ENCODE results near the gene S1PR4.

The S1PR4 gene

GRCh38 chr19:3196064-3196932, 17.7 kb downstream of the S1PR4 start:
- no peak overlapping the region for H2AFZ ChIP-seq (ENCODE audit: low read depth, low read length, severe bottlenecking)
- no peak for TF ChIP-seq CTCF (IDR thresholded peaks at IDR 0.05; ENCODE audit: insufficient read depth, low read length, poor library complexity, severe bottlenecking)
- no peaks in the 10 kb centered on the region for H3K9me3 ChIP-seq (ENCODE audit: insufficient read depth, low read length)
- H3K27me3 ChIP-seq (ENCODE audit: low read length) = no peaks in the 10 kb centered on the region
- no peaks in the 10 kb centered on the region for H4K20me1 ChIP-seq (ENCODE audit: low read depth, low read length)
- H3K4me3 ChIP-seq (ENCODE audit: insufficient read depth, low read length, poor library complexity, severe bottlenecking) = no peak overlapping the region
- H3F3A ChIP-seq (ENCODE audit: insufficient read depth) = 0 out of 2 replicates have a peak, but pooled peaks cover 3% of the 10 kb centered on the region
- peaks cover 4% of the 10 kb centered on the region for H3K79me2 ChIP-seq (ENCODE audit: insufficient read depth, low read length)
- H3K9ac ChIP-seq (ENCODE audit: low read length) = no peak overlapping the region
- no peak overlapping the region for H3K4me2 ChIP-seq (ENCODE audit: low read depth, low read length, poor library complexity, severe bottlenecking)
- no peaks in the 10 kb centered on the region for H3K9me2 ChIP-seq (replicated peaks; ENCODE audit: insufficient read depth, low read length)
- no peaks in the 10 kb centered on the region for H3K36me3 ChIP-seq (ENCODE audit: low read length)
- no peak overlapping the region for H3K27ac ChIP-seq (ENCODE audit: low read depth, low read length)

GRCh38 chr19:3196933-3197205, 18.3 kb downstream of the S1PR4 start:
- no peak overlapping the region for H3K4me3 ChIP-seq (ENCODE audit: insufficient read depth, low read length, poor library complexity, severe bottlenecking)
- no peak overlapping the region for H3K27ac ChIP-seq (ENCODE audit: low read depth, low read length)
- H3K9ac ChIP-seq (ENCODE audit: low read length) = no peak overlapping the region
- H3F3A ChIP-seq (ENCODE audit: insufficient read depth) = 0 out of 2 replicates have a peak, but pooled peaks cover 3% of the 10 kb centered on the region
- H3K79me2 ChIP-seq (ENCODE audit: insufficient read depth, low read length) = no peaks in the 10 kb centered on the region; the same call in 1 of the 2 replicates
- no peaks in the 10 kb centered on the region for H3K36me3 ChIP-seq (ENCODE audit: low read length)
- TF ChIP-seq EZH2phosphoT487 (conservative IDR thresholded peaks at IDR 0.05; ENCODE audit: low read length) = no peak
- TF ChIP-seq CTCF (IDR thresholded peaks at IDR 0.05; ENCODE audit: insufficient read depth, low read length, poor library complexity, severe bottlenecking) = no peak
- no peaks in the 10 kb centered on the region for H3K9me3 ChIP-seq (ENCODE audit: insufficient read depth, low read length)
- no peaks in the 10 kb centered on the region for H4K20me1 ChIP-seq (ENCODE audit: low read depth, low read length)
- H3K9me2 ChIP-seq (replicated peaks; ENCODE audit: insufficient read depth, low read length) = no peaks in the 10 kb centered on the region
- no peaks in the 10 kb centered on the region for H3K27me3 ChIP-seq (ENCODE audit: low read length)
- no peak overlapping the region for H3K4me2 ChIP-seq (ENCODE audit: low read depth, low read length, poor library complexity, severe bottlenecking)
- H2AFZ ChIP-seq (ENCODE audit: low read depth, low read length, severe bottlenecking) = no peak overlapping the region

GRCh38 chr19:3198901-3199700, 20.5 kb downstream of the S1PR4 start:
- Histone ChIP-seq H3K4me3 (ENCODE audit: insufficient read depth, low read length, poor library complexity, severe bottlenecking) (no peak overlapping the region), H4K20me1 (ENCODE audit: low read depth, low read length) (no peaks in the 10 kb centered on the region), H3K36me3 (ENCODE audit: low read length) (no peaks in the 10 kb centered on the region), H3F3A (ENCODE audit: insufficient read depth) (0 out of 2 replicates have a peak, but pooled peaks cover 3% of the 10 kb centered on the region), H3K9me3 (ENCODE audit: insufficient read depth, low read length) (no peaks in the 10 kb centered on the region), H3K79me2 (ENCODE audit: insufficient read depth, low read length) (no peaks in the 10 kb centered on the region), H3K27me3 (ENCODE audit: low read length) (no peaks in the 10 kb centered on the region), H3K4me2 (ENCODE audit: low read depth, low read length, poor library complexity, severe bottlenecking) (no peak overlapping the region), H2AFZ (ENCODE audit: low read depth, low read length, severe bottlenecking) (no peak overlapping the region), H3K9me2 (replicated peaks; ENCODE audit: insufficient read depth, low read length) (no peaks in the 10 kb centered on the region), H3K27ac (ENCODE audit: low read depth, low read length) (no peak overlapping the region), H3K9ac (ENCODE audit: low read length) (no peak overlapping the region)
- TF ChIP-seq EZH2phosphoT487 (conservative IDR thresholded peaks at IDR 0.05; ENCODE audit: low read length) (no peak), CTCF (IDR thresholded peaks at IDR 0.05; ENCODE audit: insufficient read depth, low read length, poor library complexity, severe bottlenecking) (no peak)

Measured in SU-DHL-6 (cell line).